Hepatocyte (in vitro differentiated cells): ENCODE data around the gene GUCY1A2. TPM values are rescaled to one million over a fixed set of nuclear protein-coding genes. Genes with fewer than 3 reads are reported as not detected.

Experiments
- DNase-seq: peaks from one replicate; pipeline ENCODE4 v3.0.0-alpha.2; 2016; ENCODE audit warnings: low spot score
- H2AFZ ChIP-seq: fragments of 200-600 bp; sonication (generic); 2 replicates; pipeline ENCODE4 v1.6.0; 2016; ENCODE audit warnings: antibody characterized with exemption, mild to moderate bottlenecking
- H3K27ac ChIP-seq: fragments of 200-600 bp; sonication (generic); 2 replicates; pipeline ENCODE4 v1.5.1; 2016; ENCODE audit warnings: mild to moderate bottlenecking
- H3K27me3 ChIP-seq: fragments of 200-600 bp; sonication (generic); 2 replicates; pipeline ENCODE4 v1.6.1; 2016
- H3K36me3 ChIP-seq: fragments of 200-600 bp; sonication (generic); replicated peaks from 2 replicates; pipeline ENCODE4 v1.5.1; 2016; ENCODE audit warnings: low read depth; ENCODE audit not compliant: insufficient read depth
- H3K4me1 ChIP-seq: fragments of 200-600 bp; sonication (generic); 2 replicates; pipeline ENCODE4 v1.5.1; 2016; ENCODE audit warnings: mild to moderate bottlenecking, moderate library complexity; ENCODE audit not compliant: insufficient read depth
- H3K4me2 ChIP-seq: fragments of 200-600 bp; sonication (generic); 2 replicates; pipeline ENCODE4 v1.6.0; 2016
- H3K4me3 ChIP-seq: fragments of 200-600 bp; sonication (generic); 2 replicates; pipeline ENCODE4 v1.5.1; 2016; ENCODE audit warnings: mild to moderate bottlenecking
- H3K79me2 ChIP-seq: fragments of 200-600 bp; sonication (generic); 2 replicates; pipeline ENCODE4 v1.6.0; 2017; ENCODE audit warnings: mild to moderate bottlenecking
- H3K9me2 ChIP-seq: fragments of 200-600 bp; sonication (generic); replicated peaks from 2 replicates; pipeline ENCODE4 v1.6.0; 2017; ENCODE audit warnings: mild to moderate bottlenecking; ENCODE audit not compliant: insufficient read depth
- H3K9me3 ChIP-seq: fragments of 200-600 bp; sonication (generic); 2 replicates; pipeline ENCODE4 v1.5.1; 2016; ENCODE audit warnings: low read depth, mild to moderate bottlenecking
- H4K20me1 ChIP-seq: fragments of 200-600 bp; sonication (generic); 2 replicates; pipeline ENCODE4 v1.6.0; 2016; ENCODE audit warnings: mild to moderate bottlenecking; ENCODE audit not compliant: insufficient read depth, poor library complexity, severe bottlenecking
- EZH2 ChIP-seq: fragments of 200-600 bp; sonication (generic); IDR thresholded peaks from 2 replicates; pipeline ENCODE4 v1.6.1; 2016; ENCODE audit warnings: antibody characterized with exemption, mild to moderate bottlenecking, borderline replicate concordance
- EZH2phosphoT487 ChIP-seq: fragments of 200-600 bp; sonication (generic); IDR thresholded peaks from one replicate; pipeline ENCODE4 v1.6.1; 2018; ENCODE audit warnings: antibody characterized with exemption, mild to moderate bottlenecking, low read depth, moderate library complexity; ENCODE audit not compliant: unreplicated experiment, severe bottlenecking
- WGBS: methylation state at CpG from one replicate; pipeline ENCODE4 v1.1.6; 2016; ENCODE audit warnings: low lambda C conversion rate; ENCODE audit errors: missing lambda C conversion rate; 5-methylcytosine and 5-hydroxymethylcytosine counted together
- polyA plus RNA-seq: library from polyadenylated mRNA; unstranded; fragments of >200 nt; fragmentation: Nextera tagmentation; extraction: Ambion mirVana; gene quantifications from 2 replicates; pipeline ENCODE4 v1.2.1, GENCODE V29; 2016
- total RNA-seq: library from RNA; depleted of rRNA; stranded (reverse); fragments of >200 nt; gene quantifications from 2 replicates; pipeline ENCODE4 v1.2.3, GENCODE V29; 2014
- TF ChIP-seq, protein P1 (sequence below): fragments of 200-600 bp; sonication (generic); IDR thresholded peaks from 2 replicates; pipeline ENCODE4 v1.5.1; 2016; ENCODE audit warnings: antibody characterized with exemption, mild to moderate bottlenecking; ENCODE audit not compliant: poor library complexity

Gene GUCY1A2
- total and polyA plus RNA-seq, 2 experiments from 2014 or later: 3.3 to 9.1 TPM

DNA sequence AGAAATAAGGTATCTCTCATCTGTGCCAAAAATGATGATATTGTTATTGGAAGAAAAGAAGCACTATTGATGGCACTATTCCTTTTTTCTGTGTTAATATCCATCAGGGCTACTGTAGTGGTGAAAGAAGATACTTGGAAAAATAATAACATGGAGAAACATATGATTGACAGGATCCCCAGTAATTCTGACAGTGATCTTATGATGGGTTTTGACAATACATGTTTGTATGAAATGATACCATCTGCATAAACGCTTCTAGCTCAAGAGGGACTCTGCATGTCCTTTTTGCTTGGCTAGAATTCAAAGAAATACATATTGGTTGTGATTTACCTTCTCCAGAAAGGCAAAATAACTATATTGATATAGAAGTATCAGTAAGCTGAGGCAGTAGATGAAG lies 178.1 kb downstream of the GUCY1A2 start:
- TF ChIP-seq EZH2 (no peak), EZH2phosphoT487 (no peak)
- TF ChIP-seq, protein P1, sequence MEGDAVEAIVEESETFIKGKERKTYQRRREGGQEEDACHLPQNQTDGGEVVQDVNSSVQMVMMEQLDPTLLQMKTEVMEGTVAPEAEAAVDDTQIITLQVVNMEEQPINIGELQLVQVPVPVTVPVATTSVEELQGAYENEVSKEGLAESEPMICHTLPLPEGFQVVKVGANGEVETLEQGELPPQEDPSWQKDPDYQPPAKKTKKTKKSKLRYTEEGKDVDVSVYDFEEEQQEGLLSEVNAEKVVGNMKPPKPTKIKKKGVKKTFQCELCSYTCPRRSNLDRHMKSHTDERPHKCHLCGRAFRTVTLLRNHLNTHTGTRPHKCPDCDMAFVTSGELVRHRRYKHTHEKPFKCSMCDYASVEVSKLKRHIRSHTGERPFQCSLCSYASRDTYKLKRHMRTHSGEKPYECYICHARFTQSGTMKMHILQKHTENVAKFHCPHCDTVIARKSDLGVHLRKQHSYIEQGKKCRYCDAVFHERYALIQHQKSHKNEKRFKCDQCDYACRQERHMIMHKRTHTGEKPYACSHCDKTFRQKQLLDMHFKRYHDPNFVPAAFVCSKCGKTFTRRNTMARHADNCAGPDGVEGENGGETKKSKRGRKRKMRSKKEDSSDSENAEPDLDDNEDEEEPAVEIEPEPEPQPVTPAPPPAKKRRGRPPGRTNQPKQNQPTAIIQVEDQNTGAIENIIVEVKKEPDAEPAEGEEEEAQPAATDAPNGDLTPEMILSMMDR: no peak
- Histone ChIP-seq H3K9me2 (no peaks in the 10 kb centered on the region), H3K36me3 (no peaks in the 10 kb centered on the region), H3K4me1 (no peaks in the 10 kb centered on the region), H3K27me3 (no peaks in the 10 kb centered on the region), H3K27ac (no peak overlapping the region), H3K9me3 (no peaks in the 10 kb centered on the region), H3K79me2 (no peaks in the 10 kb centered on the region), H3K4me3 (no peak overlapping the region), H2AFZ (no peak overlapping the region), H4K20me1 (no peaks in the 10 kb centered on the region), H3K4me2 (no peak overlapping the region)
- DNase-seq: no peak
- WGBS: 76% methylated on average over 1 of the region's 1 CpG

DNA sequence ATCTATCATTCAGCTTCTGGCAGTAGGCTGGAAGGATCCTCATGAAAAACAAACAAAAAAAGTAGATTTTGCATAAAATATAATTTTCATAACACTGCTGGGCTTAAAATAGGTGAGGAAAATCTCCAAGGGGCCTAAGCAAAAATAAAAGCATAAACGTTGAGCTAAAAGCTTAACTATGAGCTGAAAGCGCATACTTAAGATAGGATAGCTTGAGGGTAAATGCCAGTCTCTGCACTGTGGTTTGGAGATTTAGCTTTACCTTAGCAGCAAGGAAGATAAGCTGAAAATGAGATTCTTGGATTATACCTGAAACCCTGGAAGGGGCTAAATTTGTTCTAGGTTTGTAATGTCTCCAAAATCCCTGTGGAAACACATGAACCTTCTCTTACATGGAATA lies 183.7 kb downstream of the GUCY1A2 start:
- Histone ChIP-seq H3K9me2 (no peaks in the 10 kb centered on the region), H3K4me1 (no peaks in the 10 kb centered on the region), H3K4me3 (no peak overlapping the region), H3K9me3 (no peaks in the 10 kb centered on the region), H2AFZ (no peak overlapping the region), H3K36me3 (no peaks in the 10 kb centered on the region), H3K4me2 (no peak overlapping the region), H3K27ac (no peak overlapping the region), H3K27me3 (no peaks in the 10 kb centered on the region), H3K79me2 (no peaks in the 10 kb centered on the region), H4K20me1 (no peaks in the 10 kb centered on the region)
- no peak for DNase-seq
- 56% methylated on average over 2 of the region's 2 CpGs for WGBS
- TF ChIP-seq EZH2phosphoT487: no peak

DNA sequence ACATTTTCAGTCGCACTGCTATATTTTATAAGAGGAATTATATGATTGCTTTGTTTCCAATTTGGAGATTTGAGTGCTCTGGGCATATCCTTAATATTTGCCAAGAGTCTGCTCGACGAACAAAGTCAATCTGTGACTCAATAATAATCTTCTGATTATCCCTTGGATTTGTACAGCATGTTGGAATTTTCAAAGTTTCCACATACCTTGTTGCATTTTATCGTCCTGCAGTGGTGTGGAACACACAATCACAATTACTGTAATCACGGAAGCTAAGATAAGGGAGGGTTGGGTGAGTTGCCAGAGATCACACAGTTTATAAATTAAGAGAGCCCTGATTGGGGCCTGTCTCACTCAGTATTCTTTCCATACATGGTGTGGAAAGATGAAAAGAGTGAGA lies 189.3 kb downstream of the GUCY1A2 start:
- no peak for DNase-seq
- no peaks in the 10 kb centered on the region for H3K79me2 ChIP-seq
- H3K9me2 ChIP-seq: no peaks in the 10 kb centered on the region
- no peak overlapping the region for H3K27ac ChIP-seq
- no peaks in the 10 kb centered on the region for H3K4me1 ChIP-seq
- no peaks in the 10 kb centered on the region for H3K27me3 ChIP-seq
- no peak overlapping the region for H3K4me3 ChIP-seq
- H3K4me2 ChIP-seq: no peak overlapping the region
- TF ChIP-seq EZH2phosphoT487 (no peak), EZH2 (no peak)
- TF ChIP-seq, protein P1: no peak
- no peaks in the 10 kb centered on the region for H4K20me1 ChIP-seq
- no peak overlapping the region for H2AFZ ChIP-seq
- H3K36me3 ChIP-seq: no peaks in the 10 kb centered on the region
- no peaks in the 10 kb centered on the region for H3K9me3 ChIP-seq
- 77% methylated on average over 5 of the region's 5 CpGs for WGBS

DNA sequence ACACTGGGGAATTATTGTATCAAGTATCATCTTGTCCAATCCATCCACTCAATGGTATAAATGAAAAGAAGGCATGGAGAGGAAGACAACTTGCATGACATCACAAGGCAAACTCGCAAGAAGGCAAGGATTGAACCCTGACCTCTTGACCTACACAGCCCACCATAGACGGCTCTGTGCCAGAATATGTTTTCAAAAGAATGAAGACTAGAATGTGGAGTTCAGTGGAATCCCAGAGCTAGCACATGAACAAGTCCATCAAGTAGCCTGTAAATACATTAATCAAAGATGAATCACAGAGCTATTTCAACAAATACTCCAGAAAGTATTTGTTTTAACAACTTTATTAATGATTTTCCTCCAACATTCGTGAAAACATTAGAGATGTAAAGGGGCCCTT lies 189.7 kb downstream of the GUCY1A2 start:
- no peaks in the 10 kb centered on the region for H3K9me3 ChIP-seq
- WGBS: 81% methylated on average over 3 of the region's 3 CpGs

More for the DNA sequence above, 189.7 kb downstream of the GUCY1A2 start:
- H3K4me1 ChIP-seq: no peaks in the 10 kb centered on the region
- no peak overlapping the region for H3K4me2 ChIP-seq
- no peaks in the 10 kb centered on the region for H3K9me2 ChIP-seq
- H2AFZ ChIP-seq: no peak overlapping the region
- no peaks in the 10 kb centered on the region for H3K36me3 ChIP-seq
- H3K4me3 ChIP-seq: no peak overlapping the region
- no peaks in the 10 kb centered on the region for H4K20me1 ChIP-seq
- no peaks in the 10 kb centered on the region for H3K79me2 ChIP-seq
- TF ChIP-seq EZH2phosphoT487 (no peak), EZH2 (no peak)
- TF ChIP-seq, protein P1: no peak
- no peak for DNase-seq
- H3K27ac ChIP-seq: no peak overlapping the region
- H3K27me3 ChIP-seq: no peaks in the 10 kb centered on the region
